HepG2 (cell line): ENCODE results near the gene TACC3. TPM values are rescaled to one million over a fixed set of nuclear protein-coding genes. Genes with fewer than 3 reads are reported as not detected.
A peak's percentile ranks its signal among the peaks of the same experiment; 100 is the strongest.

ENCODE experiments used
- ATAC-seq: fragments of 200-7000 bp; cut with Tn5 transposase; 3 replicates; pipeline ENCODE4 v1.9.1; 2020; ENCODE audit warnings: mild to moderate bottlenecking, moderate library complexity
- BruUV-seq: library from RNA; stranded (reverse); fragments of 400-500 nt; replicated peaks from 2 replicates; lab custom pipeline; 2021; lab: Mats Ljungman, UMichigan
- CTCF ChIA-PET: fragments of 300-600 bp; formaldehyde crosslinking; extraction: SDS; loops from one replicate; lab custom pipeline; 2021; ENCODE audit warnings: low total read pairs, inconsistent platforms, low intra/inter-chr PET ratio; lab: Yijun Ruan, JAX
- POLR2A ChIA-PET: fragments of 350-600 bp; sonication (Branson Sonifier 250); formaldehyde crosslinking; loops from one replicate; lab custom pipeline; 2020; ENCODE audit warnings: antibody characterized with exemption, inconsistent platforms; lab: Yijun Ruan, JAX
- DNase-seq: peaks from one replicate; pipeline ENCODE4 v3.0.0-alpha.2; 2015; ENCODE audit warnings: low spot score
- FAIRE-seq: peaks from 3 replicates; lab custom pipeline; 2011; peaks lifted over from hg19 to GRCh38; lab: Jason Lieb, UNC
- H2AFZ ChIP-seq: one replicate; pipeline ENCODE4 v1.6.1; 2011; ENCODE audit warnings: low read length, inconsistent platforms
- H3K27ac ChIP-seq: fragments of 300-600 bp; 3 replicates; pipeline ENCODE4 v1.8.0; 2011; ENCODE audit warnings: mixed run types, mild to moderate bottlenecking, mixed read lengths, low read length, inconsistent platforms; ENCODE audit not compliant: insufficient read depth; ENCODE audit errors: extremely low read length
- H3K27me3 ChIP-seq, 2 experiments: fragments of 200-600 bp in 1 of 2; 2 replicates in 1 of 2; 3 replicates in 1 of 2; pipeline versions ENCODE4 v1.6.0 to v1.8.0; 2011; ENCODE audit warnings: low read length in 2 of 2, mild to moderate bottlenecking in 2 of 2, moderate library complexity in 2 of 2, inconsistent platforms in 1 of 2; ENCODE audit not compliant: insufficient read depth in 2 of 2, control insufficient read depth in 1 of 2
- H3K36me3 ChIP-seq, 2 experiments: fragments of 200-600 bp in 1 of 2; replicated peaks in 1 of 2; 2 replicates in 1 of 2; 3 replicates in 1 of 2; pipeline versions ENCODE4 v1.5.1 to v1.8.0; 2011; ENCODE audit warnings: low read length in 2 of 2, inconsistent platforms in 1 of 2; ENCODE audit not compliant: insufficient read depth in 2 of 2, control insufficient read depth in 1 of 2
- H3K4me1 ChIP-seq: 2 replicates; pipeline ENCODE4 v1.5.1; 2012; ENCODE audit warnings: low read length, inconsistent platforms; ENCODE audit not compliant: insufficient read depth
- H3K4me2 ChIP-seq: 2 replicates; pipeline ENCODE4 v1.6.0; 2011; ENCODE audit warnings: low read depth, low read length, inconsistent platforms
- H3K4me3 ChIP-seq, 3 experiments: fragments of 200-600 bp in 1 of 3; sonication (generic), shearing (Covaris generic) in 1 of 3; replicated peaks in 1 of 3; 2 replicates each; pipeline ENCODE4 v1.5.1; 2011 to 2016; ENCODE audit warnings: low read length in 3 of 3, inconsistent platforms in 2 of 3, low read depth in 2 of 3, mild to moderate bottlenecking in 2 of 3, control low read depth in 1 of 3, mixed read lengths in 1 of 3; ENCODE audit not compliant: insufficient read depth in 1 of 3
- H3K79me2 ChIP-seq: one replicate; pipeline ENCODE4 v1.6.1; 2011; ENCODE audit warnings: low read length, inconsistent platforms; ENCODE audit not compliant: insufficient read depth
- H3K9ac ChIP-seq: 2 replicates; pipeline ENCODE4 v1.6.0; 2011; ENCODE audit warnings: mild to moderate bottlenecking, low read depth, low read length, inconsistent platforms; ENCODE audit not compliant: insufficient read depth
- H3K9me3 ChIP-seq: 2 replicates; pipeline ENCODE4 v1.5.1; 2012; ENCODE audit warnings: mild to moderate bottlenecking, low read length
- H4K20me1 ChIP-seq: 2 replicates; pipeline ENCODE4 v1.6.0; 2011; ENCODE audit warnings: inconsistent platforms, mild to moderate bottlenecking, low read length, moderate library complexity; ENCODE audit not compliant: insufficient read depth
- ARNTL ChIP-seq: sonication (generic); formaldehyde crosslinking; IDR thresholded peaks from 2 replicates; pipeline ENCODE4 v1.4.0; 2020; ENCODE audit warnings: mild to moderate bottlenecking, missing genetic modification reagents
- BORCS8-MEF2B ChIP-seq: sonication (generic); formaldehyde crosslinking; IDR thresholded peaks from 2 replicates; pipeline ENCODE4 v1.8.0; 2022; ENCODE audit warnings: mild to moderate bottlenecking, missing genetic modification reagents
- DBP ChIP-seq: sonication (generic); formaldehyde crosslinking; IDR thresholded peaks from 2 replicates; pipeline ENCODE4 v1.4.0; 2020; ENCODE audit warnings: missing genetic modification reagents; ENCODE audit errors: not compliant biosample characterization
- ELF1 ChIP-seq: sonication (generic); formaldehyde crosslinking; IDR thresholded peaks from 2 replicates; pipeline ENCODE4 v1.4.0; 2020; ENCODE audit warnings: missing genetic modification reagents
- FOSL1 ChIP-seq: sonication (generic); formaldehyde crosslinking; IDR thresholded peaks from 2 replicates; pipeline ENCODE4 v1.9.0; 2021; ENCODE audit warnings: missing genetic modification reagents, borderline replicate concordance
- HNRNPK ChIP-seq: fragments of 200-400 bp; formaldehyde crosslinking; IDR thresholded peaks from 2 replicates; pipeline ENCODE4 v1.6.1; 2018; ENCODE audit warnings: low read length, low read depth, moderate library complexity, mild to moderate bottlenecking; ENCODE audit not compliant: poor library complexity, severe bottlenecking
- NPAS2 ChIP-seq: sonication (generic); formaldehyde crosslinking; IDR thresholded peaks from 2 replicates; pipeline ENCODE4 v1.8.0; 2022; ENCODE audit warnings: mild to moderate bottlenecking, missing genetic modification reagents, borderline replicate concordance
- SP4 ChIP-seq: sonication (generic); formaldehyde crosslinking; IDR thresholded peaks from 2 replicates; pipeline ENCODE4 v1.8.1; 2023; ENCODE audit warnings: mild to moderate bottlenecking, missing genetic modification reagents
- ZNF841 ChIP-seq: sonication (generic); formaldehyde crosslinking; IDR thresholded peaks from 2 replicates; pipeline ENCODE4 v1.8.1; 2023; ENCODE audit warnings: missing genetic modification reagents, borderline replicate concordance
- WGBS: methylation state at CpG from one replicate; pipeline ENCODE4 v1.1.6; 2017; ENCODE audit warnings: low lambda C conversion rate; 5-methylcytosine and 5-hydroxymethylcytosine counted together
- in situ Hi-C: cut with HindIII; loops from 2 replicates; pipeline ENCODE4 v1.10.0; 2017; ENCODE audit warnings: low pct_unique_long_range_greater_than_20kb; ENCODE audit not compliant: extremely low pct_ligation_motif_present
- intact Hi-C: fragments of 100-400 bp; cut with micrococcal nuclease; formaldehyde crosslinking; loops from one replicate; pipeline ENCODE4 v1.10.0; 2022; ENCODE audit not compliant: unreplicated experiment
- polyA plus RNA-seq, 8 experiments: library from polyadenylated mRNA; depleted of rRNA in 3 of 8; stranded (reverse) in 7 of 8; unstranded in 1 of 8; fragments of >200 nt; fragmentation: Illumina TruSeq in 4 of 8; extraction: Trizol in 4 of 8; gene quantifications; 2 replicates each; pipeline versions ENCODE4 v1.2.1 to v1.2.3, GENCODE V29; 2011 to 2016; ENCODE audit warnings: low read depth in 4 of 8, missing spikeins in 1 of 8, mixed read lengths in 1 of 8; ENCODE audit not compliant: insufficient read depth in 1 of 8
- total RNA-seq, 5 experiments: library from RNA; depleted of rRNA; stranded (reverse); fragments of >200 nt; fragmentation: Illumina TruSeq; extraction: Trizol; gene quantifications; 2 replicates each; pipeline ENCODE4 v1.2.3, GENCODE V29; 2016; ENCODE audit warnings: low read depth in 1 of 5
- TF ChIP-seq, protein P1 (sequence below): sonication (generic); formaldehyde crosslinking; IDR thresholded peaks from 2 replicates; pipeline ENCODE4 v1.4.0; 2020; ENCODE audit warnings: missing genetic modification reagents, borderline replicate concordance

The TACC3 gene
- total and polyA plus RNA-seq, 2 of the 13 experiments (the other 11 are each of a cell fraction or from before 2014, with no cell fraction given): 20.3 to 21.2 TPM

GRCh38 chr4:1780435-1780834 lies 59.1 kb downstream of the TACC3 start (continued):
- TF ChIP-seq SP4 (CRISPR knock-in tag) (peak; percentile 15; the same call in 1 of the 2 replicates), FOSL1 (CRISPR knock-in tag) (no peak)

GRCh38 chr4:1783015-1783414 lies 61.7 kb downstream of the TACC3 start:
- Histone ChIP-seq H3K79me2 (no peaks in the 10 kb centered on the region), H3K27me3 (no peaks in the 10 kb centered on the region), H4K20me1 (no peaks in the 10 kb centered on the region), H3K9me3 (no peaks in the 10 kb centered on the region), H3K9ac (no peak overlapping the region), H3K36me3 (no peaks in the 10 kb centered on the region), H3K27ac (no peak overlapping the region), H2AFZ (no peak overlapping the region), H3K4me3 (no peak overlapping the region), H3K4me1 (peaks cover 96% of the 10 kb centered on the region), H3K4me2 (no peak overlapping the region)
- ATAC-seq (no peak), DNase-seq (no peak), FAIRE-seq (no peak)
- in situ Hi-C loops: no loop called here
- intact Hi-C loops: loop anchor here (2.0 kb wide), 1 partner anchor 16 kb away; no protein-coding TSS in a partner anchor
- ChIA-PET CTCF (interaction anchor here (1.3 kb wide), 1 partner anchor 27 kb away, joined by 4 read pairs; no protein-coding TSS in a partner anchor), POLR2A (interaction anchor here (28.6 to 34.3 kb wide), 2 partner anchors 6 to 13 kb away, joined by 1258 read pairs; partner anchors contain the start of gene FGFR3)
- TF ChIP-seq ARNTL (CRISPR knock-in tag): no peak
- BruUV-seq: no TSS peak
- 92% methylated on average over 4 of the region's 10 CpGs for WGBS

DNA sequence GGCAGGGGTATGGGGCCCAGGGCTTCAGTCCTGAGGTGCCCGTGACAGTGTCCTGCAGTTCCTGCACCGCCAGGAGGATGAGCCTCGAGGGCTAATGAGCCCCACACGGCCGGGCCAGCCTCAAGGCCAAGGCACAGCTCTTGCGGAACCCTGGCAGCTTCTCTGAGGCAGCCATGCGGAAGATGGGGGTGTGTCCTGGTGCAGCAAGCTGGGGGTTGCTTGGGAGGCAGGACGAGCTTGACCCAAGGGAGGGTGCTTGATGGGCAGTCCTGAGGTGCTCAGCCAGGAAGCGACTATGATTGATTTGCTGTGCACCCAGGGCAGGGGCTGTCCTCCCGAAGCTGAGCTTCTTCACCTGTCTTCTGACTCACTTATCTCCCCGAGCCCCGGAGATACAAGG lies 62.6 kb downstream of the TACC3 start:
- H3K27me3 ChIP-seq: no peaks in the 10 kb centered on the region
- no peaks in the 10 kb centered on the region for H3K36me3 ChIP-seq
- intact Hi-C loops: loop anchor here (2.0 kb wide), 1 partner anchor 17 kb away; no protein-coding TSS in a partner anchor
- H3K4me3 ChIP-seq: peak overlapping the region in 1 of 3 experiments; percentile 62; a peak in 1 of 6 replicates
- H3K9me3 ChIP-seq: no peaks in the 10 kb centered on the region
- peak overlapping the region; percentile 89 for H3K4me2 ChIP-seq
- FAIRE-seq (no peak), ATAC-seq (no peak), DNase-seq (no peak)
- no TSS peak for BruUV-seq
- no peak overlapping the region for H3K27ac ChIP-seq
- POLR2A ChIA-PET: interaction anchor here (2.3 to 34.3 kb wide), 4 partner anchors 5 to 37 kb away, joined by 18 to 1258 read pairs (median 638); partner anchors contain the start of gene FGFR3
- H2AFZ ChIP-seq: no peak overlapping the region
- 16% methylated on average over 5 of the region's 12 CpGs for WGBS
- in situ Hi-C loops: no loop called here
- H3K9ac ChIP-seq: peak overlapping the region; percentile 55; the same call in 1 of the 2 replicates
- peaks cover 96% of the 10 kb centered on the region for H3K4me1 ChIP-seq
- CTCF ChIA-PET: no interaction called here
- no peaks in the 10 kb centered on the region for H4K20me1 ChIP-seq
- no peaks in the 10 kb centered on the region for H3K79me2 ChIP-seq
- TF ChIP-seq BORCS8-MEF2B (CRISPR knock-in tag): peak; percentile 15; the same call in 1 of the 2 replicates
- no peak for TF ChIP-seq HNRNPK
- no peak for TF ChIP-seq NPAS2
- TF ChIP-seq, protein P1, sequence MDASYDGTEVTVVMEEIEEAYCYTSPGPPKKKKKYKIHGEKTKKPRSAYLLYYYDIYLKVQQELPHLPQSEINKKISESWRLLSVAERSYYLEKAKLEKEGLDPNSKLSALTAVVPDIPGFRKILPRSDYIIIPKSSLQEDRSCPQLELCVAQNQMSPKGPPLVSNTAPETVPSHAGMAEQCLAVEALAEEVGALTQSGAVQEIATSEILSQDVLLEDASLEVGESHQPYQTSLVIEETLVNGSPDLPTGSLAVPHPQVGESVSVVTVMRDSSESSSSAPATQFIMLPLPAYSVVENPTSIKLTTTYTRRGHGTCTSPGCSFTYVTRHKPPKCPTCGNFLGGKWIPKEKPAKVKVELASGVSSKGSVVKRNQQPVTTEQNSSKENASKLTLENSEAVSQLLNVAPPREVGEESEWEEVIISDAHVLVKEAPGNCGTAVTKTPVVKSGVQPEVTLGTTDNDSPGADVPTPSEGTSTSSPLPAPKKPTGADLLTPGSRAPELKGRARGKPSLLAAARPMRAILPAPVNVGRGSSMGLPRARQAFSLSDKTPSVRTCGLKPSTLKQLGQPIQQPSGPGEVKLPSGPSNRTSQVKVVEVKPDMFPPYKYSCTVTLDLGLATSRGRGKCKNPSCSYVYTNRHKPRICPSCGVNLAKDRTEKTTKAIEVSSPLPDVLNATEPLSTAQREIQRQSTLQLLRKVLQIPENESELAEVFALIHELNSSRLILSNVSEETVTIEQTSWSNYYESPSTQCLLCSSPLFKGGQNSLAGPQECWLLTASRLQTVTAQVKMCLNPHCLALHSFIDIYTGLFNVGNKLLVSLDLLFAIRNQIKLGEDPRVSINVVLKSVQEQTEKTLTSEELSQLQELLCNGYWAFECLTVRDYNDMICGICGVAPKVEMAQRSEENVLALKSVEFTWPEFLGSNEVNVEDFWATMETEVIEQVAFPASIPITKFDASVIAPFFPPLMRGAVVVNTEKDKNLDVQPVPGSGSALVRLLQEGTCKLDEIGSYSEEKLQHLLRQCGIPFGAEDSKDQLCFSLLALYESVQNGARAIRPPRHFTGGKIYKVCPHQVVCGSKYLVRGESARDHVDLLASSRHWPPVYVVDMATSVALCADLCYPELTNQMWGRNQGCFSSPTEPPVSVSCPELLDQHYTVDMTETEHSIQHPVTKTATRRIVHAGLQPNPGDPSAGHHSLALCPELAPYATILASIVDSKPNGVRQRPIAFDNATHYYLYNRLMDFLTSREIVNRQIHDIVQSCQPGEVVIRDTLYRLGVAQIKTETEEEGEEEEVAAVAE (CRISPR knock-in tag): no peak
- TF ChIP-seq DBP (CRISPR knock-in tag): no peak
- TF ChIP-seq ZNF841 (CRISPR knock-in tag): no peak
- TF ChIP-seq ELF1: no peak
